Fibroblast of pulmonary artery (primary cell): ENCODE results near the gene POLN.

Source experiments
- DNase-seq: peaks from one replicate; pipeline ENCODE4 v3.0.0-alpha.2; 2010; ENCODE audit warnings: low read depth
- H3K4me3 ChIP-seq: replicated peaks from 2 replicates; pipeline ENCODE4 v1.5.1; 2011; ENCODE audit warnings: low read depth, mild to moderate bottlenecking, control low read depth, low read length, moderate library complexity
- CTCF ChIP-seq: IDR thresholded peaks from 2 replicates; pipeline ENCODE4 v1.5.1; 2011; ENCODE audit warnings: mild to moderate bottlenecking, control low read depth, low read length, inconsistent platforms; ENCODE audit errors: missing control alignments

The POLN gene

DNA sequence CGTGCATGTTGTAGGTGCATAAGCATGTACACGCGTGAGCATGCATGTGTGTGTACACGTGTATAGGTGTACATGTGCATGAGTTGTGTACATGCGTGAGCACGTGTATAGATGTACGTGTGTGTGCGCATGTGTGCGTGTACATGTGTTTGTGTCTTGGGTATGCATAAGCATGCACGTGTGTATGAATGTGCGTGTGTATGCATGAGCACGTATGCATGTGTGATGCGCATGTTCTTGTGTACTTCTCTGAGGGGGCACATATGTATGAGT, 173.8 kb downstream of the POLN start:
- DNase-seq: no peak
- H3K4me3 ChIP-seq: no peak overlapping the region
- no peak for TF ChIP-seq CTCF

DNA sequence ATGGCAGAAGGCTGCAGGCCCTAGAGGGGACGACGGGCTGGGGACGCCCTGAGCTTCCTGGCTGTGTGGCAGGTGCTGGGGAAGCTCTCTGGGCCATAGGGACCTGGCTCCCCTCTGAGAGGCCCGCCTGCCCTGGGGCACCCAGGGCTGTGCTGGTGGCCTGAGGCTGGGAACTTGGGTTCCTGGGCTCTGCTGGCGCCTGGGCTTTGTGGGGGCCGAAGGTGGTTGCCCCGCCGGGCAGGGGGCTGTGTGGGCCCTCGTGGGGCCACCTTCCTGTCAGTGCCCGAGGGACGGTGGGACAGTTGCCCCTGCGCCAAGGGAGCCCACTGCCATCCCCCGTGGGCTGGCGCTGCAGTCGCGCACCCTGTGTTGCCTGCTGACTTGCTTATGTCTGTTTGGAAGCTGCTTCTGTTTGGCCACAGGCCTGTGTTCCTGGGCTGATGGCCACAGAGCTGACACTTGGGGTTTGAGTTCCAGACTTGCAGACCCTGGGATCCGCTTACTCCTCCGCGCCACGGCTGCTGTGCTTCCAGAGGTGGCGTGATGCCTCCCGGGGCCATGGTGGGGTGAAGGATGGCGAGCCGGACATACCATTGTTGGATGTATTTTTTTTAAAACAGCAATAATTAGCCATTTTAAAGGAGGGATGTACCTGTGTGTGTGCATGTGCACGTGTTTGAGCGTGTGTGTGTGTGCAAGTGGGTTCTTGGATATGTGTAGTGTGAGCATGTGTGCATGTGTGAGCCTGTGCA, 174.3 kb downstream of the POLN start:
- no peak for TF ChIP-seq CTCF
- no peak overlapping the region for H3K4me3 ChIP-seq
- no peak for DNase-seq

- TF ChIP-seq CTCF: no peak
- no peak overlapping the region for H3K4me3 ChIP-seq
- no peak for DNase-seq
Observed at GRCh38 chr4:2066571-2067445, 175.1 kb downstream of the POLN start.

DNA sequence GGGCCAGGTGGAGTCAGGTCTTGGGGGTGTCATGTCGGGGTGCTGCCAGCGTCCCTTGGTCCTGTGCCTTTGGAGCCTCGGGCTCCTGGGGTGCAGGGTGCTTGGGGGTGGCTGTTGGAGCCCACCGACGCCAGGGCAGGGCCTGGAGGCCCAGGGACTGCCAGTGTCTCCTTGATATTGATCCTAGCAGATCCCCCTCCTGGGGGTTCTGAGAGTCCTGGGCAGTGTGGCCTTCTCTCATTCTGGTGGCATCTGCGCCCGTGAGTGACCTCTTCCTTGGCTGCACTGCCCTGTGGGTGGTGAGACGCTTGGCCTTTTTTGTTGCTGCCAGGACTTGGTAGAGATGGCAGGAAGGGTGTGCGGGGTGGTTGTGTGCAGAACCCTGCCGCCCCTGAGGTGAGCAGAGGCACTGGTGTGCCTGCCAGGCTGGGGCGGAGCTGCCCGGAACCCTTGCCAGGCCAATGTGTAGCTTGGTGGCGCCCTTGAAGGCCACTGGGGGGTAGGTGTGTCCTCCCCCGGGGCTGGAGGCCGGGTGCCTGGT, 175.8 kb downstream of the POLN start:
- DNase-seq: no peak
- no peak for TF ChIP-seq CTCF
- H3K4me3 ChIP-seq: no peak overlapping the region

DNA sequence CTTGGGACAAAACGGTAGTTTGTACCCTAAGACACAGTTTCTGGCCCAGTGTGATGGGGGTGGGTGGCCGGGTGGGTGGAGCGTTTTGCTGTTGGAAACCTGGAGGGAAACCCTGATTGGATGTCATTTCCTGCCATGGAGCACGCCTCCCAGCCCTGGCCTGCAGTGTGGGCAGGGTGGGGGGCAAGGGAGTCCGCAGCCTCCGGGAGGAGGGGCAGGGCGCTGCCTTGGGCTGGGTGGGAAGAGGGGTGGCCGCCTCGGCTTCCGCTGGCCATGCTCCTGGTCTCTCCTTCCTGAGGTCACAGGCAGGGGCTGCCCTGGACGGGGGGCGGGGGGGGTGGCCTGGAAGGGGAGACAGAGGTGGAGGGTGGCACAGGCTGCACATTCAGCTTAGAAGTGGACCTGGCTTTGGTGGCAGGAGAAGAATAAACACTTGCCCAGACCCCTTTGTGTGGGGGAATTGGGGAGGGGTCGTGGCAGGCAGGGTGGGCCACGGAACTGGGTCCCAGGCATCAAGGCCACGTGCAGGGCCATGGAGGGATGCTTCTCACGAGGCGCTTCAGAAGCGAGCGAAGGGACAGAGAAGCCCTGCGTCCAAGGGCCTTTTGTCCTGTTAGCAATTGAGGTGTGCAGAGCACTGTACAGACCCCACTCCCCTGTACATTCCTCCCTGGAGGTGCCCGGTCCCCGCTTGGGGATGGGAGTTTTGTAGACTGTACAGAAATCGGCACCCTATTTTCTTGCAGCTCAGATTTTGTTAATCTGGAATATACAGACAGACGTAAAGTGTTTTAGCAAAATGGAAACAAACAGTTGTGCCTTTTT, 176.6 kb downstream of the POLN start:
- DNase-seq: no peak

More for the DNA sequence above, 176.6 kb downstream of the POLN start:
- no peak for TF ChIP-seq CTCF
- no peak overlapping the region for H3K4me3 ChIP-seq
